PC-9 (cell line): Measurements from ENCODE around the gene ZC3H11A. TPM values are rescaled to one million over a fixed set of nuclear protein-coding genes. Genes with fewer than 3 reads are reported as not detected.

ENCODE experiments used
- BruUV-seq: library from RNA; stranded (reverse); fragments of 400-500 nt; replicated peaks from 2 replicates; lab custom pipeline; 2021; lab: Mats Ljungman, UMichigan
- CTCF ChIA-PET: fragments of 300-600 bp; sonication (Branson Sonifier 250); formaldehyde crosslinking; loops from one replicate; lab custom pipeline; 2022; ENCODE audit warnings: antibody characterized with exemption; lab: Charles Lee
- POLR2A ChIA-PET: fragments of 300-600 bp; sonication (Branson Sonifier 250); formaldehyde crosslinking; loops from one replicate; lab custom pipeline; 2022; ENCODE audit warnings: antibody characterized with exemption; ENCODE audit not compliant: unreplicated experiment; lab: Charles Lee
- DNase-seq, 2 experiments: peaks; one replicate each; pipeline versions ENCODE4 v3.0.0 to v3.0.0-alpha.2; 2015 to 2022; ENCODE audit warnings: mixed read lengths in 1 of 2
- H2AFZ ChIP-seq: fragments of 200-600 bp; sonication (generic); 2 replicates; pipeline ENCODE4 v1.8.1; 2017; ENCODE audit warnings: antibody characterized with exemption
- H3F3A ChIP-seq: fragments of 200-600 bp; sonication (generic); 2 replicates; pipeline ENCODE4 v1.8.1; 2017; ENCODE audit warnings: antibody characterized with exemption, mild to moderate bottlenecking, low read depth; ENCODE audit not compliant: insufficient read depth
- H3K27ac ChIP-seq: fragments of 200-600 bp; sonication (generic); 2 replicates; pipeline ENCODE4 v1.6.1; 2016; ENCODE audit warnings: mixed run types
- H3K27me3 ChIP-seq: fragments of 200-600 bp; sonication (generic); 2 replicates; pipeline ENCODE4 v1.6.1; 2016; ENCODE audit warnings: low read depth, mixed run types; ENCODE audit not compliant: insufficient read depth
- H3K36me3 ChIP-seq: fragments of 200-600 bp; sonication (generic); 2 replicates; pipeline ENCODE4 v1.6.1; 2016; ENCODE audit warnings: low read depth, mixed run types
- H3K4me1 ChIP-seq: fragments of 200-600 bp; sonication (generic); replicated peaks from 2 replicates; pipeline ENCODE4 v1.6.1; 2016; ENCODE audit warnings: mixed run types; ENCODE audit not compliant: insufficient read depth
- H3K4me2 ChIP-seq: fragments of 200-600 bp; sonication (generic); 2 replicates; pipeline ENCODE4 v1.6.1; 2017; ENCODE audit warnings: mixed run types
- H3K4me3 ChIP-seq: fragments of 200-600 bp; sonication (generic); 2 replicates; pipeline ENCODE4 v1.6.1; 2016; ENCODE audit warnings: mixed run types
- H3K79me2 ChIP-seq: fragments of 200-600 bp; sonication (generic); 2 replicates; pipeline ENCODE4 v1.6.1; 2017; ENCODE audit warnings: low read depth, mixed run types
- H3K9me2 ChIP-seq: fragments of 200-600 bp; sonication (generic); 2 replicates; pipeline ENCODE4 v1.8.1; 2017; ENCODE audit warnings: mild to moderate bottlenecking; ENCODE audit not compliant: insufficient read depth
- H3K9me3 ChIP-seq: fragments of 200-600 bp; sonication (generic); 2 replicates; pipeline ENCODE4 v1.8.1; 2016; ENCODE audit warnings: low read depth; ENCODE audit not compliant: insufficient read depth
- H4K20me1 ChIP-seq: fragments of 200-600 bp; sonication (generic); 2 replicates; pipeline ENCODE4 v1.8.1; 2017; ENCODE audit not compliant: insufficient read depth
- CTCF ChIP-seq: fragments of 200-600 bp; sonication (generic); conservative IDR thresholded peaks from 2 replicates; pipeline ENCODE4 v1.6.1; 2017; ENCODE audit warnings: mixed run types, antibody characterized with exemption, mild to moderate bottlenecking, moderate library complexity
- EZH2 ChIP-seq: fragments of 200-600 bp; sonication (generic); IDR thresholded peaks from 2 replicates; pipeline ENCODE4 v1.8.0; 2017; ENCODE audit warnings: antibody characterized with exemption, low read depth
- intact Hi-C: fragments of 100-400 bp; cut with micrococcal nuclease; formaldehyde crosslinking; loops from one replicate; pipeline ENCODE4 v1.10.0; 2022; ENCODE audit not compliant: unreplicated experiment
- total RNA-seq: library from RNA; stranded (reverse); gene quantifications from 2 replicates; pipeline ENCODE4 v1.2.3, GENCODE V29; 2021

The ZC3H11A gene
- total RNA-seq, 1 experiment from 2014 or later, result 91.1 TPM

GRCh38 chr1:203805689-203806088 lies 10.3 kb downstream of the ZC3H11A start:
- Histone ChIP-seq H3K9me2 (no peaks in the 10 kb centered on the region), H3K4me1 (no peaks in the 10 kb centered on the region), H3K4me2 (no peak overlapping the region), H3F3A (peaks cover 15% of the 10 kb centered on the region; the same call in 1 of the 2 replicates), H3K27me3 (no peaks in the 10 kb centered on the region), H3K4me3 (no peak overlapping the region), H3K27ac (no peak overlapping the region), H4K20me1 (peaks cover 80% of the 10 kb centered on the region), H3K36me3 (peaks cover 46% of the 10 kb centered on the region), H2AFZ (no peak overlapping the region), H3K9me3 (no peaks in the 10 kb centered on the region), H3K79me2 (peaks cover 91% of the 10 kb centered on the region)
- POLR2A ChIA-PET, result interaction anchor here (0.6 kb wide), 1 partner anchor 40 kb away, joined by 4 read pairs; no protein-coding TSS in a partner anchor
- no TSS peak for BruUV-seq
- TF ChIP-seq CTCF (no peak), EZH2 (no peak)
- CTCF ChIA-PET, result no interaction called here
- intact Hi-C loops, result no loop called here
- no peak for DNase-seq

GRCh38 chr1:203807196-203807595 lies 11.8 kb downstream of the ZC3H11A start:
- H2AFZ ChIP-seq, result no peak overlapping the region
- DNase-seq, result no peak
- no peaks in the 10 kb centered on the region for H3K9me3 ChIP-seq
- no peak overlapping the region for H3K27ac ChIP-seq
- H4K20me1 ChIP-seq, result peaks cover 74% of the 10 kb centered on the region
- peaks cover 76% of the 10 kb centered on the region for H3K79me2 ChIP-seq
- no peaks in the 10 kb centered on the region for H3K4me1 ChIP-seq
- no peak overlapping the region for H3K4me3 ChIP-seq
- POLR2A ChIA-PET, result interaction anchor here (0.5 kb wide), 1 partner anchor 33 kb away, joined by 5 read pairs; no protein-coding TSS in a partner anchor
- no peak overlapping the region for H3K4me2 ChIP-seq
- peaks cover 4% of the 10 kb centered on the region; the same call in 1 of the 2 replicates for H3F3A ChIP-seq
- TF ChIP-seq EZH2 (no peak), CTCF (no peak)
- CTCF ChIA-PET, result no interaction called here
- H3K27me3 ChIP-seq, result no peaks in the 10 kb centered on the region
- peaks cover 35% of the 10 kb centered on the region for H3K36me3 ChIP-seq
- no TSS peak for BruUV-seq
- intact Hi-C loops, result no loop called here
- no peaks in the 10 kb centered on the region for H3K9me2 ChIP-seq

- Histone ChIP-seq H4K20me1 (peaks cover 64% of the 10 kb centered on the region), H3K9me2 (no peaks in the 10 kb centered on the region), H3K4me1 (no peaks in the 10 kb centered on the region), H3K4me2 (no peak overlapping the region), H2AFZ (no peak overlapping the region), H3K4me3 (no peak overlapping the region), H3K79me2 (peaks cover 48% of the 10 kb centered on the region), H3K36me3 (peaks cover 30% of the 10 kb centered on the region), H3K27ac (no peak overlapping the region), H3K9me3 (no peaks in the 10 kb centered on the region), H3K27me3 (no peaks in the 10 kb centered on the region), H3F3A (no peaks in the 10 kb centered on the region; the same call in 1 of the 2 replicates)
- no peak for TF ChIP-seq EZH2
- TF ChIP-seq CTCF, result no peak
- no TSS peak for BruUV-seq
- intact Hi-C loops, result no loop called here
- CTCF ChIA-PET, result no interaction called here
- DNase-seq, result no peak
- POLR2A ChIA-PET, result no interaction called here
Measured at GRCh38 chr1:203813581-203814341, 18.3 kb downstream of the ZC3H11A start.
